HEK293 (cell line): Measurements from ENCODE around the gene HOXB9.

ENCODE experiments used
- IKZF3 ChIP-seq: fragments of 450-650 bp; IDR thresholded peaks from 2 replicates; pipeline ENCODE4 v1.5.0; 2018; ENCODE audit warnings: missing biosample characterization, mild to moderate bottlenecking, missing genetic modification characterization, moderate library complexity
- ZBTB7A ChIP-seq: fragments of 450-650 bp; formaldehyde crosslinking; IDR thresholded peaks from 2 replicates; pipeline ENCODE4 v1.5.1; 2016; ENCODE audit warnings: low read depth, missing biosample characterization, missing genetic modification characterization
- ZNF169 ChIP-seq: fragments of 450-650 bp; formaldehyde crosslinking; IDR thresholded peaks from 2 replicates; pipeline ENCODE4 v1.5.1; 2016; ENCODE audit warnings: missing biosample characterization, missing genetic modification characterization
- ZNF174 ChIP-seq: fragments of 450-650 bp; formaldehyde crosslinking; IDR thresholded peaks from 2 replicates; pipeline ENCODE4 v1.5.0; 2017; ENCODE audit warnings: missing biosample characterization, mild to moderate bottlenecking, missing genetic modification characterization
- TF ChIP-seq, protein P1 (sequence below): fragments of 450-650 bp; formaldehyde crosslinking; IDR thresholded peaks from 2 replicates; pipeline ENCODE4 v1.5.1; 2016; ENCODE audit warnings: missing biosample characterization, missing genetic modification characterization
- TF ChIP-seq, protein P2 (sequence below): fragments of 450-650 bp; formaldehyde crosslinking; IDR thresholded peaks from 2 replicates; pipeline ENCODE4 v1.5.1; 2016; ENCODE audit warnings: missing biosample characterization, missing genetic modification characterization
- TF ChIP-seq, protein P3 (sequence below): IDR thresholded peaks from 2 replicates; pipeline ENCODE4 v1.6.1; 2011; ENCODE audit warnings: mild to moderate bottlenecking, low read depth, low read length, borderline replicate concordance

DNA sequence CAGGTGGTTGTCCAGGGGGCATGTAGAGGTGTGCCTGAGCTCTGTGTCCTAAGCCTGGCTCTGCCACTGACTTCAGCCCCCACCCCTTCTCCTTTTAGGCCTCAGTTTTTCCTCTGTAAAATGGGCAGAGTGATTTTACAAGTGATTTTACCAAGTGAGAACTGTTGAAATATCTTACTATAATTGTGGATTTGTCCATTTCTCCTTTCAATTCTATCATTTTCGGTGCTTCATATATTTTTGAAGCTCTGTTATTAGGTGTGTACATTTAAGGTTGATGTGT is 21.7 kb upstream of the HOXB9 start:
- TF ChIP-seq, protein P1, sequence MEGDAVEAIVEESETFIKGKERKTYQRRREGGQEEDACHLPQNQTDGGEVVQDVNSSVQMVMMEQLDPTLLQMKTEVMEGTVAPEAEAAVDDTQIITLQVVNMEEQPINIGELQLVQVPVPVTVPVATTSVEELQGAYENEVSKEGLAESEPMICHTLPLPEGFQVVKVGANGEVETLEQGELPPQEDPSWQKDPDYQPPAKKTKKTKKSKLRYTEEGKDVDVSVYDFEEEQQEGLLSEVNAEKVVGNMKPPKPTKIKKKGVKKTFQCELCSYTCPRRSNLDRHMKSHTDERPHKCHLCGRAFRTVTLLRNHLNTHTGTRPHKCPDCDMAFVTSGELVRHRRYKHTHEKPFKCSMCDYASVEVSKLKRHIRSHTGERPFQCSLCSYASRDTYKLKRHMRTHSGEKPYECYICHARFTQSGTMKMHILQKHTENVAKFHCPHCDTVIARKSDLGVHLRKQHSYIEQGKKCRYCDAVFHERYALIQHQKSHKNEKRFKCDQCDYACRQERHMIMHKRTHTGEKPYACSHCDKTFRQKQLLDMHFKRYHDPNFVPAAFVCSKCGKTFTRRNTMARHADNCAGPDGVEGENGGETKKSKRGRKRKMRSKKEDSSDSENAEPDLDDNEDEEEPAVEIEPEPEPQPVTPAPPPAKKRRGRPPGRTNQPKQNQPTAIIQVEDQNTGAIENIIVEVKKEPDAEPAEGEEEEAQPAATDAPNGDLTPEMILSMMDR, result no peak
- no peak for TF ChIP-seq ZNF169 (tag by site-specific recombination)
- TF ChIP-seq ZNF174 (tag by site-specific recombination), result no peak
- no peak for TF ChIP-seq IKZF3 (tag by site-specific recombination)
- TF ChIP-seq, protein P2, sequence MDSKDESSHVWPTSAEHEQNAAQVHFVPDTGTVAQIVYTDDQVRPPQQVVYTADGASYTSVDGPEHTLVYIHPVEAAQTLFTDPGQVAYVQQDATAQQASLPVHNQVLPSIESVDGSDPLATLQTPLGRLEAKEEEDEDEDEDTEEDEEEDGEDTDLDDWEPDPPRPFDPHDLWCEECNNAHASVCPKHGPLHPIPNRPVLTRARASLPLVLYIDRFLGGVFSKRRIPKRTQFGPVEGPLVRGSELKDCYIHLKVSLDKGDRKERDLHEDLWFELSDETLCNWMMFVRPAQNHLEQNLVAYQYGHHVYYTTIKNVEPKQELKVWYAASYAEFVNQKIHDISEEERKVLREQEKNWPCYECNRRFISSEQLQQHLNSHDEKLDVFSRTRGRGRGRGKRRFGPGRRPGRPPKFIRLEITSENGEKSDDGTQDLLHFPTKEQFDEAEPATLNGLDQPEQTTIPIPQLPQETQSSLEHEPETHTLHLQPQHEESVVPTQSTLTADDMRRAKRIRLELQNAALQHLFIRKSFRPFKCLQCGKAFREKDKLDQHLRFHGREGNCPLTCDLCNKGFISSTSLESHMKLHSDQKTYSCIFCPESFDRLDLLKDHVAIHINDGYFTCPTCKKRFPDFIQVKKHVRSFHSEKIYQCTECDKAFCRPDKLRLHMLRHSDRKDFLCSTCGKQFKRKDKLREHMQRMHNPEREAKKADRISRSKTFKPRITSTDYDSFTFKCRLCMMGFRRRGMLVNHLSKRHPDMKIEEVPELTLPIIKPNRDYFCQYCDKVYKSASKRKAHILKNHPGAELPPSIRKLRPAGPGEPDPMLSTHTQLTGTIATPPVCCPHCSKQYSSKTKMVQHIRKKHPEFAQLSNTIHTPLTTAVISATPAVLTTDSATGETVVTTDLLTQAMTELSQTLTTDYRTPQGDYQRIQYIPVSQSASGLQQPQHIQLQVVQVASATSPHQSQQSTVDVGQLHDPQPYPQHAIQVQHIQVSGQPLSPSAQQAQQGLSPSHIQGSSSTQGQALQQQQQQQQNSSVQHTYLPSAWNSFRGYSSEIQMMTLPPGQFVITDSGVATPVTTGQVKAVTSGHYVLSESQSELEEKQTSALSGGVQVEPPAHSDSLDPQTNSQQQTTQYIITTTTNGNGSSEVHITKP, result no peak
- no peak for TF ChIP-seq ZBTB7A (tag by site-specific recombination)
- TF ChIP-seq, protein P3, sequence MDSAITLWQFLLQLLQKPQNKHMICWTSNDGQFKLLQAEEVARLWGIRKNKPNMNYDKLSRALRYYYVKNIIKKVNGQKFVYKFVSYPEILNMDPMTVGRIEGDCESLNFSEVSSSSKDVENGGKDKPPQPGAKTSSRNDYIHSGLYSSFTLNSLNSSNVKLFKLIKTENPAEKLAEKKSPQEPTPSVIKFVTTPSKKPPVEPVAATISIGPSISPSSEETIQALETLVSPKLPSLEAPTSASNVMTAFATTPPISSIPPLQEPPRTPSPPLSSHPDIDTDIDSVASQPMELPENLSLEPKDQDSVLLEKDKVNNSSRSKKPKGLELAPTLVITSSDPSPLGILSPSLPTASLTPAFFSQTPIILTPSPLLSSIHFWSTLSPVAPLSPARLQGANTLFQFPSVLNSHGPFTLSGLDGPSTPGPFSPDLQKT, result no peak
